GM12878 (cell line): Measurements from ENCODE around the gene GALNTL6.

Experiments
- CTCF ChIP-seq, 3 experiments: IDR thresholded peaks in 2 of 3; conservative IDR thresholded peaks in 1 of 3; 2 replicates each; pipeline ENCODE4 v1.5.1; 2011; ENCODE audit warnings: low read depth in 3 of 3, low read length in 3 of 3, mild to moderate bottlenecking in 3 of 3, control low read depth in 2 of 3, moderate library complexity in 2 of 3, inconsistent platforms in 1 of 3, mixed read lengths in 1 of 3; ENCODE audit not compliant: control insufficient read depth in 2 of 3, insufficient read depth in 1 of 3; ENCODE audit errors: extremely low read depth in 1 of 3
- EP300 ChIP-seq, 2 experiments: fragments of 150-350 bp in 1 of 2; IDR thresholded peaks; 2 replicates each; pipeline ENCODE4 v1.6.1; 2011 to 2012; ENCODE audit warnings: low read depth in 2 of 2, low read length in 2 of 2, borderline replicate concordance in 1 of 2, improper control_type of control experiment in 1 of 2, inconsistent platforms in 1 of 2; ENCODE audit not compliant: control insufficient read depth in 1 of 2
- GABPA ChIP-seq: IDR thresholded peaks from 2 replicates; pipeline ENCODE4 v1.6.1; 2014; ENCODE audit warnings: antibody characterized with exemption, low read depth, mild to moderate bottlenecking, inconsistent platforms
- HDAC2 ChIP-seq: fragments of 200-600 bp; sonication (generic); IDR thresholded peaks from 2 replicates; pipeline ENCODE4 v1.6.1; 2017
- HDGF ChIP-seq: fragments of 450-650 bp; IDR thresholded peaks from 2 replicates; pipeline ENCODE4 v1.6.1; 2016; ENCODE audit warnings: antibody characterized with exemption
- JUND ChIP-seq: IDR thresholded peaks from 2 replicates; pipeline ENCODE4 v1.6.1; 2012; ENCODE audit warnings: low read depth, mild to moderate bottlenecking, low read length, improper control_type of control experiment, moderate library complexity
- POLR2A ChIP-seq: IDR thresholded peaks from 2 replicates; pipeline ENCODE4 v1.6.1; 2011; ENCODE audit warnings: low read depth, mild to moderate bottlenecking, low read length
- POLR2AphosphoS5 ChIP-seq: IDR thresholded peaks from 2 replicates; pipeline ENCODE4 v1.6.1; 2011; ENCODE audit warnings: mild to moderate bottlenecking, low read length, inconsistent platforms
- RAD21 ChIP-seq: IDR thresholded peaks from 2 replicates; pipeline ENCODE4 v1.6.1; 2011; ENCODE audit warnings: mild to moderate bottlenecking, low read depth, low read length, moderate library complexity; ENCODE audit not compliant: insufficient read depth
- SRF ChIP-seq, 2 experiments: IDR thresholded peaks; 2 replicates each; pipeline ENCODE4 v1.6.1; 2011; ENCODE audit warnings: low read depth in 2 of 2, low read length in 2 of 2, mild to moderate bottlenecking in 1 of 2, moderate library complexity in 1 of 2
- STAT3 ChIP-seq: IDR thresholded peaks from 2 replicates; pipeline ENCODE4 v1.6.1; 2011; ENCODE audit warnings: low read depth, low read length, improper control_type of control experiment
- ZBTB11 ChIP-seq: fragments of 450-650 bp; formaldehyde crosslinking; IDR thresholded peaks from 2 replicates; pipeline ENCODE4 v1.5.0; 2022; ENCODE audit warnings: mild to moderate bottlenecking, missing genetic modification characterization
- ZNF274 ChIP-seq: IDR thresholded peaks from one replicate; pipeline ENCODE4 v1.8.0; 2011; ENCODE audit not compliant: insufficient read length, insufficient read depth

GRCh38 chr4:172869621-172870268 is 1056.5 kb downstream of the GALNTL6 start:
- TF ChIP-seq CTCF (IDR thresholded peaks at IDR 0.05 in 2 of 3, conservative IDR thresholded peaks at IDR 0.05 in 1 of 3; ENCODE audit: control insufficient read depth in 2 of 3, extremely low read depth in 1 of 3, insufficient read depth in 1 of 3, low read depth in 3 of 3, low read length in 3 of 3) (no peak), HDAC2 (no peak), RAD21 (no peak), ZBTB11 (CRISPR knock-in tag) (no peak), HDGF (no peak), EP300 (IDR thresholded peaks at IDR 0.05; ENCODE audit: borderline replicate concordance in 1 of 2, control insufficient read depth in 1 of 2, low read depth in 2 of 2, low read length in 2 of 2) (no peak), POLR2A (no peak), JUND (no peak), STAT3 (no peak), POLR2AphosphoS5 (no peak), ZNF274 (no peak), GABPA (no peak), SRF (IDR thresholded peaks at IDR 0.05; ENCODE audit: low read depth in 2 of 2, low read length in 2 of 2) (no peak)
